ENCODE data around the gene TMEM178B.

Gene TMEM178B

DNA sequence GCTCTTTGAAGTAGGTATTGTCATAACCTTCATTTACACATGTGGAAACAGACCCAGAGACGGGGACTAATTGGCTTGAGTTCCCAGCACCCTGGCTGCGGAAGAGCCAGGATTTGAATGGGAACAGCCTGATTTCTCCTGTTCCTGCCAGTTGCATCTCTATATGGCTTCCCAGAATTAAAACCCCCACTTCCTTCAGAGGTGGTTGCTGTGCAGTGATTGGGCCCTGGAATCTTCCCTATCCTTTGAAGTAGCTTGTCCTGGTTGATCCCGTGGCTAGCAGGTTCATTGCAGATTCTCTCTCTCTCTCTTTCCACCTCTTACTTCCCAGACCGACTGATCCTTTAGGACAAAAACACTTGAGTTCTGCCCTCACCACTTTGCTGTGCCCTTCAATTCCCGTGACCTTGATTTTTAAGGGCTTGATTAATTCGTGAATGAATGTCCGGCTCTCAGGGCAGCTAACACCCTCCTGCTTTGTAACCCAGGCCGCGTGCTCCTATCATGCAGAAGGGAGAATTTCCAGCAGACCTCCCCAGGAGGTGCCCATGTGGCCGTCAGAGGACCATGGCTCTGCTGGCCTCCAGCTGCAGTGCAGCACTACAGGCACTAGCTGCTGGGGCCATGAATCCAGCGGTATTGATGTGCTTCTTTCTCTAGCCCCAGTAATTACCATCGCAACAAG is 356.7 kb downstream of the TMEM178B start:
- no peak overlapping the region for H3K27ac ChIP-seq
- H3K4me1 ChIP-seq (ENCODE audit: control insufficient read depth in 1 of 2, insufficient read depth in 1 of 2, low read depth in 1 of 2, low read length in 1 of 2), result no peaks in the 10 kb centered on the region
- no peak overlapping the region for H3K4me3 ChIP-seq (ENCODE audit: low read depth in 1 of 2, low read length in 1 of 2)
- H3K9me3 ChIP-seq, result no peaks in the 10 kb centered on the region
- H3K27me3 ChIP-seq, result peaks cover 20% of the 10 kb centered on the region
- H3K36me3 ChIP-seq, result no peaks in the 10 kb centered on the region
- TF ChIP-seq, protein P1, sequence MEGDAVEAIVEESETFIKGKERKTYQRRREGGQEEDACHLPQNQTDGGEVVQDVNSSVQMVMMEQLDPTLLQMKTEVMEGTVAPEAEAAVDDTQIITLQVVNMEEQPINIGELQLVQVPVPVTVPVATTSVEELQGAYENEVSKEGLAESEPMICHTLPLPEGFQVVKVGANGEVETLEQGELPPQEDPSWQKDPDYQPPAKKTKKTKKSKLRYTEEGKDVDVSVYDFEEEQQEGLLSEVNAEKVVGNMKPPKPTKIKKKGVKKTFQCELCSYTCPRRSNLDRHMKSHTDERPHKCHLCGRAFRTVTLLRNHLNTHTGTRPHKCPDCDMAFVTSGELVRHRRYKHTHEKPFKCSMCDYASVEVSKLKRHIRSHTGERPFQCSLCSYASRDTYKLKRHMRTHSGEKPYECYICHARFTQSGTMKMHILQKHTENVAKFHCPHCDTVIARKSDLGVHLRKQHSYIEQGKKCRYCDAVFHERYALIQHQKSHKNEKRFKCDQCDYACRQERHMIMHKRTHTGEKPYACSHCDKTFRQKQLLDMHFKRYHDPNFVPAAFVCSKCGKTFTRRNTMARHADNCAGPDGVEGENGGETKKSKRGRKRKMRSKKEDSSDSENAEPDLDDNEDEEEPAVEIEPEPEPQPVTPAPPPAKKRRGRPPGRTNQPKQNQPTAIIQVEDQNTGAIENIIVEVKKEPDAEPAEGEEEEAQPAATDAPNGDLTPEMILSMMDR (IDR thresholded peaks at IDR 0.05), result no peak

GRCh38 chr7:141431140-141431479 is 357.2 kb downstream of the TMEM178B start:
- H3K4me3 ChIP-seq (ENCODE audit: low read depth in 1 of 2, low read length in 1 of 2), result no peak overlapping the region
- H3K9me3 ChIP-seq, result no peaks in the 10 kb centered on the region
- H3K27ac ChIP-seq, result no peak overlapping the region
- no peaks in the 10 kb centered on the region for H3K36me3 ChIP-seq
- TF ChIP-seq, protein P1 (IDR thresholded peaks at IDR 0.05), result no peak
- no peaks in the 10 kb centered on the region for H3K4me1 ChIP-seq (ENCODE audit: control insufficient read depth in 1 of 2, insufficient read depth in 1 of 2, low read depth in 1 of 2, low read length in 1 of 2)
- H3K27me3 ChIP-seq, result peaks cover 20% of the 10 kb centered on the region

DNA sequence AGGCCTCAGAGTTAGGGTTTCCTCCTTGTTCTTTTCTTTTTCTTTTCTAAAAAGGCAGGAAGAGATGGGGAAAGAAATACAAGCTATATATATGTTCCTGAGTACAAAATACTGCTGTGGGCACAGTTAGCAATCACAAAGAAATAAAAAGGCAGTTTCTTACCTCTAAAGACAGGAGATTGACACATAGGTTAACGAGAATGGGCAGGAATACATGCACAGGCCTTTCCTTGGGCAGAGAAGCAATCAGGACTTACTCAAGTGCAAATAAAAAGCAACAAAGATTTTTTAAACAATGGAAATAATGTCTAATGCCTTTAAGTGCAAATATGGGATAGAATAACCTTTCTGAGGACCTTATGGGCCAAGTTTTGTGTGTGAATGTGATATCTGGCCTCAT is 357.8 kb downstream of the TMEM178B start:
- no peaks in the 10 kb centered on the region for H3K9me3 ChIP-seq
- H3K4me1 ChIP-seq (ENCODE audit: control insufficient read depth in 1 of 2, insufficient read depth in 1 of 2, low read depth in 1 of 2, low read length in 1 of 2), result no peaks in the 10 kb centered on the region
- no peak overlapping the region for H3K27ac ChIP-seq
- H3K36me3 ChIP-seq, result no peaks in the 10 kb centered on the region
- no peak overlapping the region for H3K4me3 ChIP-seq (ENCODE audit: low read depth in 1 of 2, low read length in 1 of 2)
- peaks cover 20% of the 10 kb centered on the region for H3K27me3 ChIP-seq
- TF ChIP-seq, protein P1 (IDR thresholded peaks at IDR 0.05), result no peak

GRCh38 chr7:141433698-141434097 is 359.8 kb downstream of the TMEM178B start:
- H3K36me3 ChIP-seq, result no peaks in the 10 kb centered on the region
- H3K27ac ChIP-seq, result no peak overlapping the region
- TF ChIP-seq, protein P1 (IDR thresholded peaks at IDR 0.05), result no peak
- H3K4me1 ChIP-seq (ENCODE audit: control insufficient read depth in 1 of 2, insufficient read depth in 1 of 2, low read depth in 1 of 2, low read length in 1 of 2), result no peaks in the 10 kb centered on the region
- H3K9me3 ChIP-seq, result no peaks in the 10 kb centered on the region
- peaks cover 20% of the 10 kb centered on the region for H3K27me3 ChIP-seq
- no peak overlapping the region for H3K4me3 ChIP-seq (ENCODE audit: low read depth in 1 of 2, low read length in 1 of 2)

- no peaks in the 10 kb centered on the region for H3K36me3 ChIP-seq
- peaks cover 6% of the 10 kb centered on the region for H3K27me3 ChIP-seq
- no peaks in the 10 kb centered on the region for H3K4me1 ChIP-seq (ENCODE audit: control insufficient read depth in 1 of 2, insufficient read depth in 1 of 2, low read depth in 1 of 2, low read length in 1 of 2)
- no peak overlapping the region for H3K4me3 ChIP-seq (ENCODE audit: low read depth in 1 of 2, low read length in 1 of 2)
- no peak overlapping the region for H3K27ac ChIP-seq
- TF ChIP-seq, protein P1 (IDR thresholded peaks at IDR 0.05), result no peak
- H3K9me3 ChIP-seq, result no peaks in the 10 kb centered on the region
These were observed 362.3 kb downstream of the TMEM178B start for GRCh38 chr7:141436139-141436538.

All from neutrophil (primary cell).